Nephron progenitor cell (in vitro differentiated cells): ENCODE results near the gene NT5DC3.
"Not testable (repeated sequence)": the region's sequence is repeated elsewhere in the genome, so short reads cannot be mapped to it uniquely, and the experiment has no call there.

Experiments
- DNase-seq: peaks from one replicate; pipeline ENCODE4 v3.0.0; 2021
- H3K27ac Mint-ChIP-seq: 2 replicates; pipeline ENCODE4 v1.8.0; 2021; ENCODE audit warnings: mild to moderate bottlenecking, moderate library complexity, mixed read lengths
- H3K27me3 Mint-ChIP-seq: 2 replicates; pipeline ENCODE4 v1.8.0; 2021; ENCODE audit warnings: mild to moderate bottlenecking, low read depth, mixed read lengths; ENCODE audit not compliant: poor library complexity
- H3K36me3 Mint-ChIP-seq: 2 replicates; pipeline ENCODE4 v1.8.0; 2021; ENCODE audit warnings: low read depth, mixed read lengths
- H3K4me1 Mint-ChIP-seq: 2 replicates; pipeline ENCODE4 v1.8.0; 2021; ENCODE audit warnings: mixed read lengths
- H3K4me3 Mint-ChIP-seq: 2 replicates; pipeline ENCODE4 v1.8.0; 2021; ENCODE audit warnings: mild to moderate bottlenecking, moderate library complexity, mixed read lengths
- H3K9me3 Mint-ChIP-seq: 2 replicates; pipeline ENCODE4 v1.8.0; 2021; ENCODE audit warnings: mild to moderate bottlenecking, moderate library complexity, mixed read lengths
- CTCF ChIP-seq: fragments of 200-600 bp; sonication (generic); IDR thresholded peaks from 2 replicates; pipeline ENCODE4 v1.5.0; 2021; ENCODE audit warnings: antibody characterized with exemption

NT5DC3 gene

GRCh38 chr12:103839103-103839502, 1.9 kb downstream of the NT5DC3 start:
- peak overlapping the region; percentile 4 for H3K4me3 Mint-ChIP-seq
- TF ChIP-seq CTCF, result no peak
- H3K27ac Mint-ChIP-seq, result no peak overlapping the region
- H3K9me3 Mint-ChIP-seq, result peaks cover 5% of the 10 kb centered on the region
- H3K36me3 Mint-ChIP-seq, result peaks cover 26% of the 10 kb centered on the region
- peaks cover 4% of the 10 kb centered on the region for H3K27me3 Mint-ChIP-seq
- peaks cover 58% of the 10 kb centered on the region for H3K4me1 Mint-ChIP-seq
- no peak for DNase-seq

- no peak for TF ChIP-seq CTCF
- H3K27ac Mint-ChIP-seq, result no peak overlapping the region
- peaks cover 4% of the 10 kb centered on the region for H3K27me3 Mint-ChIP-seq
- DNase-seq, result no peak
- H3K9me3 Mint-ChIP-seq, result peaks cover 5% of the 10 kb centered on the region
- peaks cover 65% of the 10 kb centered on the region for H3K4me1 Mint-ChIP-seq
- H3K36me3 Mint-ChIP-seq, result peaks cover 26% of the 10 kb centered on the region
- peak overlapping the region; percentile 4 for H3K4me3 Mint-ChIP-seq
These were observed 2.6 kb downstream of the NT5DC3 start for GRCh38 chr12:103838254-103838914.

- no peak for TF ChIP-seq CTCF
- H3K36me3 Mint-ChIP-seq, result peaks cover 33% of the 10 kb centered on the region
- no peak for DNase-seq
- H3K4me1 Mint-ChIP-seq, result peaks cover 62% of the 10 kb centered on the region
- no peak overlapping the region for H3K4me3 Mint-ChIP-seq
- peaks cover 4% of the 10 kb centered on the region for H3K27me3 Mint-ChIP-seq
- peaks cover 14% of the 10 kb centered on the region for H3K9me3 Mint-ChIP-seq
- no peak overlapping the region for H3K27ac Mint-ChIP-seq
These were observed 4.7 kb downstream of the NT5DC3 start for GRCh38 chr12:103836345-103836744.

- Mint-ChIP-seq H3K4me1 (peaks cover 62% of the 10 kb centered on the region), H3K9me3 (peaks cover 19% of the 10 kb centered on the region), H3K36me3 (peaks cover 38% of the 10 kb centered on the region)
- not testable (repeated sequence) for H3K27ac Mint-ChIP-seq, H3K4me3 Mint-ChIP-seq, H3K27me3 Mint-ChIP-seq, DNase-seq
These were observed 5.2 kb downstream of the NT5DC3 start for GRCh38 chr12:103835747-103836335.

GRCh38 chr12:103834942-103835341, 6.1 kb downstream of the NT5DC3 start:
- H3K4me1 Mint-ChIP-seq, result peaks cover 57% of the 10 kb centered on the region
- H3K36me3 Mint-ChIP-seq, result peaks cover 47% of the 10 kb centered on the region
- no peak overlapping the region for H3K27ac Mint-ChIP-seq
- H3K9me3 Mint-ChIP-seq, result peaks cover 28% of the 10 kb centered on the region
- H3K27me3 Mint-ChIP-seq, result no peaks in the 10 kb centered on the region
- peak overlapping the region; percentile 33 for H3K4me3 Mint-ChIP-seq
- no peak for TF ChIP-seq CTCF
- peak; percentile 16 for DNase-seq

GRCh38 chr12:103833891-103834290, 7.1 kb downstream of the NT5DC3 start:
- Mint-ChIP-seq H3K27ac (no peak overlapping the region), H3K36me3 (peaks cover 51% of the 10 kb centered on the region), H3K4me1 (peaks cover 46% of the 10 kb centered on the region), H3K27me3 (no peaks in the 10 kb centered on the region), H3K9me3 (peaks cover 31% of the 10 kb centered on the region), H3K4me3 (no peak overlapping the region)
- no peak for DNase-seq
- no peak for TF ChIP-seq CTCF
